ENCODE data around the gene SC5D.

The SC5D gene

DNA sequence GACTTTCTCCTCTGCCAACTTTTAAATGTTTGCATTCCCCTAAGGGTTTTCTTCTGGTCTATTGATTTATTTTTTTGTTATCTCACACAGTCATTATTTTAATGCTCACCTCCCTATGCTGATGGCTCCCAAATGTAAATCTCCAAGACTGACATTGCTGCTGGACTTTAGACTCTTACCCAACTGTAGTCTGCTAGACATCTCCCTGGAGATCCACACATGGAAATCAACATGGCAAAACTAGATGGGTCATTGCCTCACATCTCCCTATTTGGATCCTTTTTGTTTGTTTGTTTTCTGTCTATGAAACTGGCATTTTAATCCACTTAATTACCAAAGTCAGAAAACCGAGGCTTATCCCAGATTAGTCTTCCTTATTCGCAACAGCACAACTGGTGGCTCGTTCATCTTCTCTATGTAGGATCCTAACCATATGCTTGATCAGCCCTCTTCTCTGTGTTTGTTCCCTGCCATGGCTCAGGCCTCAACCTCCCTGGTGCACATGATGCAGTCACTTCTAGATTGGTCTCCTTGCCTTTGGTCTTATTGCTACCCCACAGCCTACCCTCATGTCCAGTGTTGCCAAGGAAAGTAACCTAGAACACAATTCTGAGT lies 37.3 kb downstream of the SC5D start:
- DNase-seq (ENCODE audit: low read depth): no peak

GRCh38 chr11:121330614-121331435 lies 38.3 kb downstream of the SC5D start:
- no peak for DNase-seq (ENCODE audit: low read depth)

DNA sequence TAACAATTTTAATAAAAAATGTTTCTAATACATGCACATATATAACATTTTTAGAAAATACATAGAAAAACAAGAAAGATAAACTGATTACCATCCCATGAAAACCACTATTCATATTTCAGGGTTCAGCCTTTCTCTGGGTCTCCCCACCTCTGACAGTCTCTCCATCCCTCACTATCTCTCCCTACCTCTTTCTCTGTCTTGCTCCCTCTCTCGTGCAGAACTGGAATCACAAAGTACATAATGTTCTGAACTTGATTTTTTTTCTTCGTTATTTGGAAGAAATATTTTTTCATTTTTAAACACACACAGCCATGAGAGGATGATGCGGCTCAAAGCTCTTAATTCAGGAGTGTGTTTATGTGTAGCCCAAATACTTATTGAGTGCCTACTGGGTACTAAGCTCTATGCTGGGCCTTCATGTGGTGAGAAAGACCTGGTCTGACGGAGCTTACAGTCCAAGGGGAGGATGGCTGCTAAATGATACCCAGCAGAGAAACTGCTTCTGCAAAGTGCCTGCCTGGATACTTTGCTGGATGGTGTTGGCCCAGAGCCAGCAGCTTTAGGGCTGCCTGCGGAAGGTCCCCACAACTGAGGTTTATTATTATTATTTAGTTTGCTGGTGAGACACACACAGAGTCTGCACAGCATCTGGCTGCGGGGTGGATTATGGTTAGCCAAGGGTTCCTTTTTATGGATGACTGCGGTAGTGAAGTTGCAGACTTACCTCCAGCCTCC lies 42.6 kb downstream of the SC5D start:
- no peak for DNase-seq (ENCODE audit: low read depth)

- DNase-seq (ENCODE audit: low read depth): no peak
These were observed 43.8 kb downstream of the SC5D start for GRCh38 chr11:121336279-121336937.

DNA sequence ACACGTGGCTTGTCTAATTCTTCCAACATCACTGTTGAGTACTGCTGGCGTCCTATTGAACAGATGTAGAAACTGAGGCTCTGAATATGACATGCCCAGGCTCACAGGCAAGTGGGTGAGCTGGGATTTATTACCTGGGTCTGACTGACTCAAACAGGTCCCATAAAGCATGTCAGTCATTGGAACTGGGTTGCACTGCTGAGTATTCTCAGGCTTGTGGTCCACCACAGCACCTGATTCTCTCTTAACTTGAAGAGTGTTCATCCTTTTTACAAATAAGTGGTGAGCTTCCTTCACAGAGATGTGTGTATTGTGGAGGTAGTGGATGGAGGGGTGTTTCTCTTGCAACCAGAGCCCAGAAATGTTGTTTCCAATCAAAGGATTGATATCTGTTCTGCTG lies 44.5 kb downstream of the SC5D start:
- DNase-seq (ENCODE audit: low read depth): no peak

GRCh38 chr11:121337740-121338272 lies 45.2 kb downstream of the SC5D start:
- DNase-seq (ENCODE audit: low read depth): no peak

DNA sequence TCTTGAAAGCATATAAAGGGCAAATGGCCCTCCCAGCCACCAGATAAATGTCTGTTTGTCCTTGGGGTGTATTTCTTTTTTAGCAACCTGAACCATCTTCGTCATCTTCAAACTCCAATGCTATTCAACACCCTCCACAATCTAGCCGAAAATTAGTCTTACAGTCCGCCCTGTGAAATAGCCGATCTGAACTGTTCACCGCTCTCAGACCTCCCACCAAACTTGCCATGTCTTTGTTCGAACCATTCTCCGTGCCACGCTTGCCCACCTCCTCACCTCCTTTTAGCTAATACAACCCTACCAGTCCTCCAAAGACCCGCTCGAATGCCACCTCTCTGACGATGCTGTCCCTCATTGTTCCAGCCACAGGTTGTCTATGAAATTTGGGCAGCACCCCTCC lies 46.0 kb downstream of the SC5D start:
- no peak for DNase-seq (ENCODE audit: low read depth)

- DNase-seq (ENCODE audit: low read depth): no peak
These were observed 47.5 kb downstream of the SC5D start for GRCh38 chr11:121340032-121340580.

DNA sequence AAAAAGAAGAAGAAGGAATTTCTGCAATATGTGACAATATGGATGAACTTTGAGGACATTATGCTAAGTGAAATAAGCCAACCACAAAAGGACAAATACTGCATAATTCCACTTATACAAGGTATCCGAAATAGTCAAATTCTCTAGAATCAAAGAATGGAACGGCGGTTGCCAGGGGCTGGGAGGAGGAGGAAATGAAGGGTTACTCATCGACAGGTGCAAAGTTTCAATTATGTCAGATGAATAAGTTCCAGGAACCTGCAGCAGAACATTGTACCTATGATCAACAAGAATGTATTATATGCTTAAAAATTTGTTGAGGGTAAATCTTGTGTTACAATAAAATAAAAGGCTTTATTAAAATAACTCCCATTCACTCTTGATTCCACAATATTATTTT lies 49.0 kb downstream of the SC5D start:
- DNase-seq (ENCODE audit: low read depth): no peak

DNA sequence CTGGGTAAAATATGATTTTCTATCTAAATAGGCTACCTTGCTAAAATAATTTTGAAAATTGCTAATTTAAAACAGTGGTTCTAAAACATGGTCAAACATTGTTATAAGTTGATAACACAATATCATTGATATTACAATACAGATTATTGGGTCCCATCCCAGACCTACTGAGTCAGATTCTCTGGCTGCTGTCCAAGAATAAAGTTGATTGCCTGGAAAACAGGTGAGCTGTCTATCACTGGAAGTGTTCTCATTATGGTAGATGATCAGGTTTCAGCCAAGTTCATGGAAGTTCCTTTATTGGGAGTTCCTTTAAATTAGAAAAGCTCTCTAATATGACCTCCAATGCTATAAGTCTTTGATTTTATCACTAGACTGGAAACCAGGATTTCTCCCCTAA lies 52.3 kb downstream of the SC5D start:
- DNase-seq (ENCODE audit: low read depth): no peak

- no peak for DNase-seq (ENCODE audit: low read depth)
These were observed 54.5 kb downstream of the SC5D start for GRCh38 chr11:121347094-121347493.

DNA sequence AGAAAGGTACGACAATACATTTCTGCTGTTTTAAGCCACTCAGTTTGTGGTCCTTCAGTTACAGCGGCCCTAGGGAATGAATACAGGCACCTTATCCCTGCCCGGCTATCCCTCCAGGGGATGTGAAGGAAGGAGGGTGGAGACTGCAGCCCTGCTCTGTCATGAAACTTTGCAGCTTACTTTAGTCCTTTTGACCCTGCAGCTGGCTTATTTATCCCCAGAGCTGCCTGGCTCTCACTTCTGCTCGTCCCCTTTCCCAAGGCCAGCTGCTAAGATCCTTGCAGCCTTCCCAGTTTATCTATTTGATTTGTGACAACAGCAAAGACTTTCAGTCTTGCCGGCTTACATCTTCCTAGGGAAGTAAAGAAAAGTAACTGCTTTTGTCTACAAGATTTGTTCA lies 55.2 kb downstream of the SC5D start:
- no peak for DNase-seq (ENCODE audit: low read depth)

GRCh38 chr11:121348220-121348875 lies 55.8 kb downstream of the SC5D start:
- no peak for DNase-seq (ENCODE audit: low read depth)

- DNase-seq (ENCODE audit: low read depth): no peak
These were observed 57.2 kb downstream of the SC5D start for GRCh38 chr11:121349790-121350189.

- DNase-seq (ENCODE audit: low read depth): no peak
These were observed 57.9 kb downstream of the SC5D start for GRCh38 chr11:121350314-121351082.

- no peak for DNase-seq (ENCODE audit: low read depth)
These were observed 58.6 kb downstream of the SC5D start for GRCh38 chr11:121351083-121351630.

- no peak for DNase-seq (ENCODE audit: low read depth)
These were observed 59.8 kb downstream of the SC5D start for GRCh38 chr11:121352251-121352891.

- no peak for DNase-seq (ENCODE audit: low read depth)
These were observed 61.6 kb downstream of the SC5D start for GRCh38 chr11:121354192-121354591.

DNA sequence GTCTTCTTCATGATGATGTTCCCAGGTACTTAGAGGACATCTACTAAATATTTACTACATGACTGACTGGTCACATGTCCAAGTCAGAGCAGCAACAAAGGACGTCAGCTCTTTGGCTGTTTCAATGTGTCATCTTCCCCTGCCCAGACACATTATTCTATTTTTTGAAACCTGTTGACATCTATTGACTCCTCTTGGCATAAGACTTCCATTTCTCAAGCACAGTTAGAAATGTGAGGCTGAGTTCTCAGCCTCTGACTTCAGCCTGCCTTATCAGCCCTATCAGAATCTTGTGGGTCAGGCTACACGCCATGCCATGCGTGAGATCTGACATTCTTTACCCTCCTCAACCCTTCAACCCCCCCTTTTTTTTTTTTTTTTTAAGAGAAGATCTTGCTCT lies 63.8 kb downstream of the SC5D start:
- no peak for DNase-seq (ENCODE audit: low read depth)

All from activated T-helper 1 cell treated with Interleukin-2 at 50 U/mL for 16 hours (primary cell).